ENCODE results near the gene TMCO6.
"Not testable (repeated sequence)": the region's sequence is repeated elsewhere in the genome, so short reads cannot be mapped to it uniquely, and the experiment has no call there.

DNA sequence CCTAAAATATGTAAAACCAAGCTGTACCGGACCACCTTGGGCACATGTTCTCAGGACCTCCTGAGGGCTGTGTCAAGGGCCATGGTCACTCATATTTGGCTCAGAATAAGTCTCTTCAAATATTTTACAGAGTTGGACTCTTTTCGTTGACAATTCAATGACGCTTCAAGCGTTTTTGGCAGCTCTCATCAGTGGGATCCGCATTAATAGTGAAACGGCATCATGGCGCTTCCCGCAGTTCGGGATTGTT is 428 bp upstream of the TMCO6 start:
- TF ChIP-seq POLR2A (IDR thresholded peaks at IDR 0.05; ENCODE audit: low read length); GATA1 (IDR thresholded peaks at IDR 0.05; ENCODE audit: low read depth, low read length): not testable (repeated sequence)

All from erythroblast (primary cell).